Psoas muscle (tissue), 8 donors: ENCODE results near the gene GGT1. TPM values are rescaled to one million over a fixed set of nuclear protein-coding genes. Genes with fewer than 3 reads are reported as not detected.
A peak's percentile ranks its signal among the peaks of the same experiment; 100 is the strongest.

Experiments
- ATAC-seq, 4 donors: fragments of 200-7000 bp; cut with Tn5 transposase; one replicate each; pipeline ENCODE4 v1.9.1; 2020; ENCODE audit warnings: moderate library complexity in 3 of 4, mild to moderate bottlenecking in 2 of 4
- DNase-seq, 2 donors: peaks; one replicate each; pipeline ENCODE4 v3.0.0-alpha.2; 2020
- H3K27ac ChIP-seq: fragments of 200-600 bp; one replicate; pipeline ENCODE4 v1.8.0; 2022
- H3K27me3 ChIP-seq, 3 donors: fragments of 200-600 bp in 1 of 3; one replicate each; pipeline versions ENCODE4 v1.6.1 to v1.8.0; 2013 to 2022; ENCODE audit warnings: low read length in 2 of 3, mild to moderate bottlenecking in 2 of 3, moderate library complexity in 1 of 3; ENCODE audit not compliant: insufficient read depth in 3 of 3
- H3K36me3 ChIP-seq, 2 donors: fragments of 200-600 bp in 1 of 2; one replicate each; pipeline versions ENCODE4 v1.6.1 to v1.8.0; 2013 to 2022; ENCODE audit warnings: low read depth in 1 of 2, mild to moderate bottlenecking in 1 of 2, moderate library complexity in 1 of 2; ENCODE audit not compliant: insufficient read depth in 1 of 2
- H3K4me1 ChIP-seq: fragments of 200-600 bp; one replicate; pipeline ENCODE4 v1.8.0; 2022
- H3K4me3 ChIP-seq: fragments of 200-600 bp; one replicate; pipeline ENCODE4 v1.8.0; 2022; ENCODE audit warnings: mild to moderate bottlenecking
- H3K9me3 ChIP-seq: fragments of 200-600 bp; one replicate; pipeline ENCODE4 v1.8.0; 2022
- WGBS, 3 donors: extraction: QIAGEN DNeasy Blood & Tissue Kit; methylation state at CpG; one replicate each; pipeline versions ENCODE4 v1.1.6 to v1.1.7; 2013; 5-methylcytosine and 5-hydroxymethylcytosine counted together
- intact Hi-C, 2 donors: fragments of 100-400 bp; cut with DNase I; formaldehyde crosslinking; loops; one replicate each; pipeline versions ENCODE4 v1.11.0 to v1.14.2; 2022
- polyA plus RNA-seq, 3 donors: library from polyadenylated mRNA; stranded (reverse); fragments of 200-250 nt; gene quantifications; one replicate each; pipeline ENCODE4 v1.2.3, GENCODE V29; 2013
- total RNA-seq, 4 donors: library from RNA; stranded (reverse); fragmentation: NEBNext Ultra II Directional in 2 of 4; extraction: Animal tissue kit (Norgen Biotek cat#: 25700) in 2 of 4; gene quantifications; one replicate each; pipeline versions ENCODE4 v1.2.1 to v1.2.4, GENCODE V29; 2021 to 2023
- TF ChIP-seq, protein P1 (sequence below): fragments of 200-600 bp; IDR thresholded peaks from one replicate; pipeline ENCODE4 v1.8.0; 2022; ENCODE audit warnings: antibody characterized with exemption
- donor health status: healthy with polysubstance abuse.
- donor health status: DM: no; HTN: no; CAD: no; lungs with moderate emphysema.
- donor health status: Bipolar disorder and iron deficiency.
- donor health status: healthy.
- donor health status: DM: yes; HTN: yes; CAD: no.
- donor health status: DM: no; HTN: no; CAD: no.
- donor health status: DM: no; HTN: no; CAD: no.
- donor health status: DM: yes; HTN: yes; CAD: no.

GGT1 gene
- total and polyA plus RNA-seq, 7 donors, result 0.52 to 2.6 (median 0.97) TPM

GRCh38 chr22:24559471-24559870, 43.5 kb upstream of the GGT1 start:
- Histone ChIP-seq H3K4me3 (peak overlapping the region; percentile 5), H3K27ac (peak overlapping the region; percentile 51), H3K4me1 (peaks cover 52% of the 10 kb centered on the region), H3K9me3 (no peaks in the 10 kb centered on the region), H3K27me3 (no peaks in the 10 kb centered on the region), H3K36me3 (peaks cover 9 to 45% of the 10 kb centered on the region in 2 donors)
- DNase-seq (no peak), ATAC-seq (no peak)
- intact Hi-C loops, result loop anchor here in 1 of 2 donors (10.0 kb wide), 1 partner anchor 645 kb away; no protein-coding TSS in a partner anchor
- WGBS, 3 donors, result 22 to 43% (median 25%) methylated on average over 4 of the region's 4 CpGs
- TF ChIP-seq, protein P1, sequence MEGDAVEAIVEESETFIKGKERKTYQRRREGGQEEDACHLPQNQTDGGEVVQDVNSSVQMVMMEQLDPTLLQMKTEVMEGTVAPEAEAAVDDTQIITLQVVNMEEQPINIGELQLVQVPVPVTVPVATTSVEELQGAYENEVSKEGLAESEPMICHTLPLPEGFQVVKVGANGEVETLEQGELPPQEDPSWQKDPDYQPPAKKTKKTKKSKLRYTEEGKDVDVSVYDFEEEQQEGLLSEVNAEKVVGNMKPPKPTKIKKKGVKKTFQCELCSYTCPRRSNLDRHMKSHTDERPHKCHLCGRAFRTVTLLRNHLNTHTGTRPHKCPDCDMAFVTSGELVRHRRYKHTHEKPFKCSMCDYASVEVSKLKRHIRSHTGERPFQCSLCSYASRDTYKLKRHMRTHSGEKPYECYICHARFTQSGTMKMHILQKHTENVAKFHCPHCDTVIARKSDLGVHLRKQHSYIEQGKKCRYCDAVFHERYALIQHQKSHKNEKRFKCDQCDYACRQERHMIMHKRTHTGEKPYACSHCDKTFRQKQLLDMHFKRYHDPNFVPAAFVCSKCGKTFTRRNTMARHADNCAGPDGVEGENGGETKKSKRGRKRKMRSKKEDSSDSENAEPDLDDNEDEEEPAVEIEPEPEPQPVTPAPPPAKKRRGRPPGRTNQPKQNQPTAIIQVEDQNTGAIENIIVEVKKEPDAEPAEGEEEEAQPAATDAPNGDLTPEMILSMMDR, result no peak

DNA sequence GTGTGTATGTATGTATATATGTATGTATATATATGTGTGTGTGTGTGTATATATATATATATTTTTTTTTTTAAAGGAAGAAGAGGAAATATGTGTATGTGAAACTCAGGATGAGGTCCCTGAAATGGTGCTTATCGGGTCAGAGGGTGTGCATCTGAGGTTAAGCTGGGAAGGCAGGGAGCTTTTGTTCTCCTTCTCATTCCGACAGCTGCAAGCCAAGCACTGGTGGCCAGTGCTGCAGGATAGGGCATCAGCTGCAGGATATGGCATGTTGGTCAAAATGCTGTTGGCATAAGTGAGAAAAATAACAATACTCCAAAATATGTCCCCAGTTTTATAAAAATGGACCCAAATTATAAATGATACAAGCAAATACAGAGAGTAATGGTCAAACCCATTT, 39.7 kb upstream of the GGT1 start:
- H3K4me3 ChIP-seq, result no peak overlapping the region
- TF ChIP-seq, protein P1, result no peak
- peaks cover 53% of the 10 kb centered on the region for H3K4me1 ChIP-seq
- H3K36me3 ChIP-seq, result peaks cover 2 to 42% of the 10 kb centered on the region in 2 donors
- no peaks in the 10 kb centered on the region for H3K9me3 ChIP-seq
- WGBS, 3 donors, result 35 to 65% (median 40%) methylated on average over 2 of the region's 2 CpGs
- no peak for ATAC-seq
- DNase-seq, result no peak
- H3K27ac ChIP-seq, result no peak overlapping the region
- intact Hi-C loops, result no loop called here
- H3K27me3 ChIP-seq, result no peaks in the 10 kb centered on the region

GRCh38 chr22:24564376-24565058, 38.5 kb upstream of the GGT1 start:
- intact Hi-C loops, result no loop called here
- Histone ChIP-seq H3K4me3 (peak overlapping the region; percentile 12), H3K4me1 (peaks cover 47% of the 10 kb centered on the region), H3K36me3 (peaks cover 5 to 41% of the 10 kb centered on the region in 2 donors), H3K27ac (peak overlapping the region; percentile 78), H3K9me3 (no peaks in the 10 kb centered on the region), H3K27me3 (no peaks in the 10 kb centered on the region)
- WGBS, 3 donors, result 20 to 30% (median 22%) methylated on average over 2 of the region's 2 CpGs
- peak; percentile 92 to 95 (median 93) for ATAC-seq
- DNase-seq, result no peak
- TF ChIP-seq, protein P1, result no peak

DNA sequence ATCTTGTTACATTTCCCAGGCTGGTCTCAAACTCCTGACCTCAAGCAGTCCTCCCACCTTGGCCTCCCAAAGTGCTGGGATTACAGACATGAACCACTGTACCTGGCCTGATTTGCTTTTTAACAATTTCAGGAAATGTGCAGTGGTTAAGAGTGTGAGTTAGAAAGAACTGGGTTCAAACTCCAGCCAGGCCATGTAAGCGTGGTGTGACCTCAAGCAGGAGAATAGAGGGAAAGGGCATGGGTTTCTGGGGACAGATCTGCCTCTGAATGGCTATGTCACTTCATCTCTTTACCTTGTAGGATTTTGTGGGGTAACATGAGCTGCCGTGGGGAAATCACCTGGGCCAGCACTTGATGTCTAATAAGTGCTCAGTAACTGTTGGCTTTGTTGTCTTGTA, 37.9 kb upstream of the GGT1 start:
- ATAC-seq (peak in 1 of 4 donors; percentile 1), DNase-seq (no peak)
- TF ChIP-seq, protein P1, result no peak
- H3K27me3 ChIP-seq, result no peaks in the 10 kb centered on the region
- no peaks in the 10 kb centered on the region for H3K9me3 ChIP-seq
- whole genome bisulfite sequencing, 3 donors, result 75 to 86% (median 76%) methylated on average over 2 of the region's 2 CpGs
- peaks cover 5 to 43% of the 10 kb centered on the region in 2 donors for H3K36me3 ChIP-seq
- intact Hi-C loops, result no loop called here
- peaks cover 44% of the 10 kb centered on the region for H3K4me1 ChIP-seq
- H3K4me3 ChIP-seq, result no peak overlapping the region
- H3K27ac ChIP-seq, result peak overlapping the region; percentile 78
